ENCODE data around the gene AFTPH. TPM values are rescaled to one million over a fixed set of nuclear protein-coding genes. Genes with fewer than 3 reads are reported as not detected.

The AFTPH gene
- total RNA-seq, 5 donors from 2014 or later (not counting 1 experiment from before 2014, with no cell fraction given), result 33.4 to 42.5 (median 37.9) TPM

- H3K27ac ChIP-seq (ENCODE audit: low read length), result no peak overlapping the region
- no peak overlapping the region for H3K4me3 ChIP-seq (ENCODE audit: control insufficient read depth in 1 of 2, extremely low read depth in 1 of 2, low read length in 1 of 2)
- no peaks in the 10 kb centered on the region for H3K9me3 ChIP-seq
- peaks cover 5 to 14% (median 9%) of the 10 kb centered on the region in 3 donors for H3K4me1 Mint-ChIP-seq
- H3K4me3 Mint-ChIP-seq, result no peak overlapping the region
- H3K27ac Mint-ChIP-seq, result no peak overlapping the region
- no peaks in the 10 kb centered on the region for H3K27me3 ChIP-seq (replicated peaks in 1 of 2; ENCODE audit: control insufficient read depth in 2 of 2, extremely low read depth in 1 of 2, insufficient read depth in 2 of 2, low read length in 1 of 2)
- no peaks in the 10 kb centered on the region for H3K9me3 Mint-ChIP-seq
- peaks cover 0 to 20% of the 10 kb centered on the region in 2 donors for H3K36me3 ChIP-seq (ENCODE audit: control insufficient read depth in 2 of 2, extremely low read depth in 1 of 2, insufficient read depth in 1 of 2, low read length in 1 of 2)
- H3K36me3 Mint-ChIP-seq, result peaks cover 24% of the 10 kb centered on the region
- no peaks in the 10 kb centered on the region for H3K27me3 Mint-ChIP-seq
- no peaks in the 10 kb centered on the region for H3K4me1 ChIP-seq (ENCODE audit: control insufficient read depth in 1 of 2, extremely low read depth in 1 of 2, insufficient read depth in 2 of 2, low read length in 2 of 2)
- ATAC-seq (replicated peaks in 1 of 4) (no peak), DNase-seq (no peak)
- ChIA-PET CTCF (interaction anchor here (0.5 to 1.7 kb wide), 8 partner anchors 11 to 70 kb away, joined by 3 to 6 read pairs (median 4); no protein-coding TSS in a partner anchor), POLR2A (interaction anchor here (0.5 to 0.6 kb wide), 2 partner anchors 28 to 45 kb away, joined by 4 to 10 read pairs; no protein-coding TSS in a partner anchor)
These were observed 30.0 kb downstream of the AFTPH start for GRCh38 chr2:64554117-64554516.

GRCh38 chr2:64558445-64559081, 34.4 kb downstream of the AFTPH start:
- peaks cover 0 to 5% of the 10 kb centered on the region in 2 experiments for H3K4me1 ChIP-seq (ENCODE audit: control insufficient read depth in 1 of 2, extremely low read depth in 1 of 2, insufficient read depth in 2 of 2, low read length in 2 of 2)
- WGBS (ENCODE audit: insufficient coverage), result 100% methylated on average over 1 of the region's 4 CpGs
- H3K27me3 Mint-ChIP-seq, result no peaks in the 10 kb centered on the region
- peaks cover 0 to 8% of the 10 kb centered on the region in 2 donors for H3K36me3 ChIP-seq (ENCODE audit: control insufficient read depth in 2 of 2, extremely low read depth in 1 of 2, insufficient read depth in 1 of 2, low read length in 1 of 2)
- H3K9me3 Mint-ChIP-seq, result no peaks in the 10 kb centered on the region
- no peak overlapping the region for H3K4me3 Mint-ChIP-seq
- H3K27ac ChIP-seq (ENCODE audit: low read length), result no peak overlapping the region
- ATAC-seq (replicated peaks in 1 of 4), result no peak
- peak overlapping the region in 1 of 2 donors; percentile 37 for H3K27ac Mint-ChIP-seq
- no peak overlapping the region for H3K4me3 ChIP-seq (ENCODE audit: control insufficient read depth in 1 of 2, extremely low read depth in 1 of 2, low read length in 1 of 2)
- H3K4me1 Mint-ChIP-seq, result peaks cover 12 to 14% (median 13%) of the 10 kb centered on the region in 3 donors
- no peak for DNase-seq
- CTCF ChIA-PET, result interaction anchor here (0.9 to 3.0 kb wide), 5 partner anchors 10 to 231 kb away, joined by 4 to 15 read pairs (median 11); partner anchors contain the start of gene AFTPH (in 1 of the 2)
- no peaks in the 10 kb centered on the region for H3K9me3 ChIP-seq
- H3K36me3 Mint-ChIP-seq, result peaks cover 4% of the 10 kb centered on the region
- POLR2A ChIA-PET, result interaction anchor here in 1 of 2 donors (0.5 kb wide), 1 partner anchor 10 kb away, joined by 3 read pairs; no protein-coding TSS in a partner anchor
- H3K27me3 ChIP-seq (replicated peaks in 1 of 2; ENCODE audit: control insufficient read depth in 2 of 2, extremely low read depth in 1 of 2, insufficient read depth in 2 of 2, low read length in 1 of 2), result no peaks in the 10 kb centered on the region

GRCh38 chr2:64562148-64562784, 38.1 kb downstream of the AFTPH start:
- no CpG with 5 or more reads among the region's 2 CpGs for WGBS (ENCODE audit: insufficient coverage)
- Mint-ChIP-seq H3K27me3 (no peaks in the 10 kb centered on the region), H3K4me3 (no peak overlapping the region), H3K9me3 (no peaks in the 10 kb centered on the region), H3K36me3 (no peaks in the 10 kb centered on the region), H3K27ac (peak overlapping the region in 1 of 2 donors; percentile 48), H3K4me1 (peaks cover 27 to 32% (median 30%) of the 10 kb centered on the region in 3 donors)
- Histone ChIP-seq H3K9me3 (no peaks in the 10 kb centered on the region), H3K36me3 (ENCODE audit: control insufficient read depth in 2 of 2, extremely low read depth in 1 of 2, insufficient read depth in 1 of 2, low read length in 1 of 2) (peaks cover 0 to 3% of the 10 kb centered on the region in 2 donors), H3K4me3 (ENCODE audit: control insufficient read depth in 1 of 2, extremely low read depth in 1 of 2, low read length in 1 of 2) (no peak overlapping the region), H3K27ac (ENCODE audit: low read length) (no peak overlapping the region), H3K4me1 (ENCODE audit: control insufficient read depth in 1 of 2, extremely low read depth in 1 of 2, insufficient read depth in 2 of 2, low read length in 2 of 2) (peaks cover 3 to 12% of the 10 kb centered on the region in 2 experiments), H3K27me3 (replicated peaks in 1 of 2; ENCODE audit: control insufficient read depth in 2 of 2, extremely low read depth in 1 of 2, insufficient read depth in 2 of 2, low read length in 1 of 2) (no peaks in the 10 kb centered on the region)
- POLR2A ChIA-PET, result interaction anchor here (0.6 to 0.7 kb wide), 4 partner anchors 39 to 376 kb away, joined by 3 to 9 read pairs (median 3); partner anchors contain the start of gene AFTPH (in 1 of the 2)
- ATAC-seq (replicated peaks in 1 of 4), result peak in 2 of 4 experiments; percentile 47 to 79
- DNase-seq, result peak in 3 of 35 experiments; percentile 3 to 59 (median 7)
- CTCF ChIA-PET, result interaction anchor here (0.6 to 4.3 kb wide), 10 partner anchors 9 to 1805 kb away, joined by 3 to 58 read pairs (median 4); partner anchors contain the start of gene AFTPH (in 2 of the 2)

- no peak for DNase-seq
- CTCF ChIA-PET, result interaction anchor here (0.7 to 1.1 kb wide), 2 partner anchors 40 to 235 kb away, joined by 3 to 6 read pairs; partner anchors contain the start of gene AFTPH (in 1 of the 2)
- WGBS (ENCODE audit: insufficient coverage), result 83% methylated on average over 4 of the region's 6 CpGs
These were observed 39.4 kb downstream of the AFTPH start for GRCh38 chr2:64563436-64563938.

GRCh38 chr2:64565949-64566710, 42.0 kb downstream of the AFTPH start:
- POLR2A ChIA-PET, result interaction anchor here in 1 of 2 donors (0.6 kb wide), 2 partner anchors 398 to 552 kb away, joined by 3 to 4 read pairs; no protein-coding TSS in a partner anchor
- no peak overlapping the region for H3K4me3 Mint-ChIP-seq

More at GRCh38 chr2:64563436-64563938, 39.4 kb downstream of the AFTPH start:
- Mint-ChIP-seq H3K4me3 (no peak overlapping the region), H3K27ac (no peak overlapping the region), H3K36me3 (peaks cover 5% of the 10 kb centered on the region), H3K27me3 (no peaks in the 10 kb centered on the region), H3K9me3 (no peaks in the 10 kb centered on the region), H3K4me1 (peaks cover 27 to 35% (median 30%) of the 10 kb centered on the region in 3 donors)
- Histone ChIP-seq H3K27me3 (replicated peaks in 1 of 2; ENCODE audit: control insufficient read depth in 2 of 2, extremely low read depth in 1 of 2, insufficient read depth in 2 of 2, low read length in 1 of 2) (no peaks in the 10 kb centered on the region), H3K36me3 (ENCODE audit: control insufficient read depth in 2 of 2, extremely low read depth in 1 of 2, insufficient read depth in 1 of 2, low read length in 1 of 2) (peaks cover under 1 to 5% of the 10 kb centered on the region in 2 donors), H3K9me3 (no peaks in the 10 kb centered on the region), H3K27ac (ENCODE audit: low read length) (no peak overlapping the region), H3K4me3 (ENCODE audit: control insufficient read depth in 1 of 2, extremely low read depth in 1 of 2, low read length in 1 of 2) (no peak overlapping the region), H3K4me1 (ENCODE audit: control insufficient read depth in 1 of 2, extremely low read depth in 1 of 2, insufficient read depth in 2 of 2, low read length in 2 of 2) (peaks cover 3 to 12% of the 10 kb centered on the region in 2 experiments)
- POLR2A ChIA-PET, result no interaction called here
- no peak for ATAC-seq (replicated peaks in 1 of 4)

More at GRCh38 chr2:64565949-64566710, 42.0 kb downstream of the AFTPH start:
- H3K27ac Mint-ChIP-seq, result peak overlapping the region; percentile 75 to 83
- peaks cover 7% of the 10 kb centered on the region for H3K36me3 Mint-ChIP-seq
- ATAC-seq (replicated peaks in 1 of 4) (no peak), DNase-seq (peak in 1 of 35 experiments; percentile 8)
- WGBS (ENCODE audit: insufficient coverage), result no CpG with 5 or more reads among the region's 1 CpG
- peaks cover 3 to 12% of the 10 kb centered on the region in 2 experiments for H3K4me1 ChIP-seq (ENCODE audit: control insufficient read depth in 1 of 2, extremely low read depth in 1 of 2, insufficient read depth in 2 of 2, low read length in 2 of 2)
- peaks cover 27 to 35% (median 30%) of the 10 kb centered on the region in 3 donors for H3K4me1 Mint-ChIP-seq
- no peak overlapping the region for H3K27ac ChIP-seq (ENCODE audit: low read length)
- H3K27me3 ChIP-seq (replicated peaks in 1 of 2; ENCODE audit: control insufficient read depth in 2 of 2, extremely low read depth in 1 of 2, insufficient read depth in 2 of 2, low read length in 1 of 2), result no peaks in the 10 kb centered on the region
- no peaks in the 10 kb centered on the region for H3K9me3 ChIP-seq
- peaks cover 6 to 13% of the 10 kb centered on the region in 2 donors for H3K36me3 ChIP-seq (ENCODE audit: control insufficient read depth in 2 of 2, extremely low read depth in 1 of 2, insufficient read depth in 1 of 2, low read length in 1 of 2)
- H3K9me3 Mint-ChIP-seq, result no peaks in the 10 kb centered on the region
- CTCF ChIA-PET, result interaction anchor here (0.6 to 1.1 kb wide), 6 partner anchors 9 to 236 kb away, joined by 3 to 4 read pairs (median 3); no protein-coding TSS in a partner anchor
- H3K27me3 Mint-ChIP-seq, result no peaks in the 10 kb centered on the region
- H3K4me3 ChIP-seq (ENCODE audit: control insufficient read depth in 1 of 2, extremely low read depth in 1 of 2, low read length in 1 of 2), result no peak overlapping the region

All from T-cell (primary cell).